Neural cell (in vitro differentiated cells): Measurements from ENCODE around the gene C16orf74. TPM values are rescaled to one million over a fixed set of nuclear protein-coding genes. Genes with fewer than 3 reads are reported as not detected.

Experiments used
- H2AFZ ChIP-seq: fragments of 200-600, 300-800 bp; sonication (generic), shearing (Covaris generic); 2 replicates; pipeline ENCODE4 v1.6.0; 2014; ENCODE audit warnings: low read depth, mild to moderate bottlenecking, antibody characterized with exemption, low read length, moderate library complexity
- H3F3A ChIP-seq: fragments of 200-600 bp; shearing (Covaris generic); 2 replicates; pipeline ENCODE4 v1.6.1; 2016; ENCODE audit warnings: mild to moderate bottlenecking, moderate library complexity, mixed read lengths, antibody characterized with exemption, low read length; ENCODE audit not compliant: insufficient read depth, poor library complexity, severe bottlenecking
- H3K27ac ChIP-seq: fragments of 200-600, 300-800 bp; sonication (generic), shearing (Covaris generic); 2 replicates; pipeline ENCODE4 v1.5.1; 2014; ENCODE audit warnings: mild to moderate bottlenecking, low read length, moderate library complexity
- H3K27me3 ChIP-seq: fragments of 300-800, 200-600 bp; sonication (generic), shearing (Covaris generic); 2 replicates; pipeline ENCODE4 v1.6.0; 2014; ENCODE audit warnings: mild to moderate bottlenecking, low read depth, low read length, moderate library complexity; ENCODE audit not compliant: insufficient read depth
- H3K36me3 ChIP-seq: fragments of 300-800, 200-600 bp; sonication (generic), shearing (Covaris generic); 2 replicates; pipeline ENCODE4 v1.5.1; 2014; ENCODE audit warnings: mild to moderate bottlenecking, antibody characterized with exemption, low read length, moderate library complexity; ENCODE audit not compliant: insufficient read depth
- H3K4me2 ChIP-seq: fragments of 300-800, 200-600 bp; sonication (generic), shearing (Covaris generic); 2 replicates; pipeline ENCODE4 v1.6.0; 2014; ENCODE audit warnings: mild to moderate bottlenecking, low read length
- H3K4me3 ChIP-seq: fragments of 300-800, 200-600 bp; sonication (generic), shearing (Covaris generic); 2 replicates; pipeline ENCODE4 v1.5.1; 2014; ENCODE audit warnings: mild to moderate bottlenecking, low read length, moderate library complexity
- H3K79me2 ChIP-seq: fragments of 200-600 bp; shearing (Covaris generic); replicated peaks from 2 replicates; pipeline ENCODE4 v1.6.0; 2014; ENCODE audit warnings: mild to moderate bottlenecking, low read length, moderate library complexity; ENCODE audit not compliant: insufficient read depth
- H3K9ac ChIP-seq: fragments of 300-800, 200-600 bp; sonication (generic), shearing (Covaris generic); 2 replicates; pipeline ENCODE4 v1.6.1; 2016; ENCODE audit warnings: mild to moderate bottlenecking, low read length, mixed read lengths
- H3K9me2 ChIP-seq: fragments of 200-600 bp; shearing (Covaris generic); 2 replicates; pipeline ENCODE4 v1.6.1; 2016; ENCODE audit warnings: mild to moderate bottlenecking, low read length, mixed read lengths; ENCODE audit not compliant: insufficient read depth
- H3K9me3 ChIP-seq: fragments of 200-600, 300-800 bp; sonication (generic), shearing (Covaris generic); 2 replicates; pipeline ENCODE4 v1.6.1; 2016; ENCODE audit warnings: mild to moderate bottlenecking, mixed run types, low read length, moderate library complexity, mixed read lengths
- H4K20me1 ChIP-seq: fragments of 200-600 bp; shearing (Covaris generic); 2 replicates; pipeline ENCODE4 v1.6.1; 2016; ENCODE audit warnings: mild to moderate bottlenecking, mixed run types; ENCODE audit not compliant: insufficient read depth
- CTCF ChIP-seq: fragments of 450-650 bp; IDR thresholded peaks from 2 replicates; pipeline ENCODE4 v1.5.1; 2014; ENCODE audit warnings: antibody characterized with exemption, mild to moderate bottlenecking, moderate library complexity; ENCODE audit not compliant: poor library complexity, severe bottlenecking
- EP300 ChIP-seq: fragments of 450-650 bp; conservative IDR thresholded peaks from 2 replicates; pipeline ENCODE4 v1.6.1; 2014; ENCODE audit warnings: antibody characterized with exemption, mild to moderate bottlenecking, moderate library complexity; ENCODE audit not compliant: poor library complexity, severe bottlenecking
- EZH2 ChIP-seq: fragments of 200-600, 300-800 bp; shearing (Covaris generic), sonication (generic); IDR thresholded peaks from 2 replicates; pipeline ENCODE4 v1.6.1; 2014; ENCODE audit warnings: antibody characterized with exemption, low read length, borderline replicate concordance, mild to moderate bottlenecking; ENCODE audit not compliant: insufficient read depth, poor library complexity, severe bottlenecking
- MXI1 ChIP-seq: fragments of 450-650 bp; conservative IDR thresholded peaks from 2 replicates; pipeline ENCODE4 v1.6.1; 2014; ENCODE audit warnings: antibody characterized with exemption, mild to moderate bottlenecking; ENCODE audit not compliant: poor library complexity, severe bottlenecking
- POLR2AphosphoS5 ChIP-seq: IDR thresholded peaks from 2 replicates; pipeline ENCODE4 v1.6.1; 2012
- RAD21 ChIP-seq: fragments of 450-650 bp; conservative IDR thresholded peaks from 2 replicates; pipeline ENCODE4 v1.6.1; 2014; ENCODE audit warnings: antibody characterized with exemption, mild to moderate bottlenecking, moderate library complexity
- SMC3 ChIP-seq: fragments of 450-650 bp; conservative IDR thresholded peaks from 2 replicates; pipeline ENCODE4 v1.6.1; 2014; ENCODE audit warnings: antibody characterized with exemption, mild to moderate bottlenecking, moderate library complexity; ENCODE audit not compliant: poor library complexity
- TAF1 ChIP-seq: IDR thresholded peaks from 2 replicates; pipeline ENCODE4 v1.6.1; 2012; ENCODE audit warnings: low read depth
- polyA plus RNA-seq: library from polyadenylated mRNA; depleted of rRNA; stranded (reverse); fragments of >200 nt; gene quantifications from 2 replicates; pipeline ENCODE4 v1.2.3, GENCODE V29; 2014
- TF ChIP-seq, protein P1 (sequence below): IDR thresholded peaks from 2 replicates; pipeline ENCODE4 v1.6.1; 2012; ENCODE audit warnings: borderline replicate concordance

Gene C16orf74
- polyA plus RNA-seq, 1 donor from 2014 or later = not detected

- Histone ChIP-seq H3F3A (no peaks in the 10 kb centered on the region), H3K9me3 (no peaks in the 10 kb centered on the region), H3K4me2 (no peak overlapping the region), H3K27ac (no peak overlapping the region), H3K27me3 (no peaks in the 10 kb centered on the region), H3K36me3 (no peaks in the 10 kb centered on the region), H3K4me3 (no peak overlapping the region), H3K9ac (no peak overlapping the region), H3K79me2 (no peaks in the 10 kb centered on the region), H3K9me2 (no peaks in the 10 kb centered on the region), H2AFZ (no peak overlapping the region), H4K20me1 (no peaks in the 10 kb centered on the region)
- no peak for TF ChIP-seq CTCF
- TF ChIP-seq RAD21 = no peak
- TF ChIP-seq EZH2 = no peak
- TF ChIP-seq SMC3 = no peak
- TF ChIP-seq, protein P1, sequence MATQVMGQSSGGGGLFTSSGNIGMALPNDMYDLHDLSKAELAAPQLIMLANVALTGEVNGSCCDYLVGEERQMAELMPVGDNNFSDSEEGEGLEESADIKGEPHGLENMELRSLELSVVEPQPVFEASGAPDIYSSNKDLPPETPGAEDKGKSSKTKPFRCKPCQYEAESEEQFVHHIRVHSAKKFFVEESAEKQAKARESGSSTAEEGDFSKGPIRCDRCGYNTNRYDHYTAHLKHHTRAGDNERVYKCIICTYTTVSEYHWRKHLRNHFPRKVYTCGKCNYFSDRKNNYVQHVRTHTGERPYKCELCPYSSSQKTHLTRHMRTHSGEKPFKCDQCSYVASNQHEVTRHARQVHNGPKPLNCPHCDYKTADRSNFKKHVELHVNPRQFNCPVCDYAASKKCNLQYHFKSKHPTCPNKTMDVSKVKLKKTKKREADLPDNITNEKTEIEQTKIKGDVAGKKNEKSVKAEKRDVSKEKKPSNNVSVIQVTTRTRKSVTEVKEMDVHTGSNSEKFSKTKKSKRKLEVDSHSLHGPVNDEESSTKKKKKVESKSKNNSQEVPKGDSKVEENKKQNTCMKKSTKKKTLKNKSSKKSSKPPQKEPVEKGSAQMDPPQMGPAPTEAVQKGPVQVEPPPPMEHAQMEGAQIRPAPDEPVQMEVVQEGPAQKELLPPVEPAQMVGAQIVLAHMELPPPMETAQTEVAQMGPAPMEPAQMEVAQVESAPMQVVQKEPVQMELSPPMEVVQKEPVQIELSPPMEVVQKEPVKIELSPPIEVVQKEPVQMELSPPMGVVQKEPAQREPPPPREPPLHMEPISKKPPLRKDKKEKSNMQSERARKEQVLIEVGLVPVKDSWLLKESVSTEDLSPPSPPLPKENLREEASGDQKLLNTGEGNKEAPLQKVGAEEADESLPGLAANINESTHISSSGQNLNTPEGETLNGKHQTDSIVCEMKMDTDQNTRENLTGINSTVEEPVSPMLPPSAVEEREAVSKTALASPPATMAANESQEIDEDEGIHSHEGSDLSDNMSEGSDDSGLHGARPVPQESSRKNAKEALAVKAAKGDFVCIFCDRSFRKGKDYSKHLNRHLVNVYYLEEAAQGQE = no peak
- TF ChIP-seq POLR2AphosphoS5 = no peak
- TF ChIP-seq TAF1 = no peak
- TF ChIP-seq MXI1 = no peak
- TF ChIP-seq EP300 = no peak
These were observed 33.9 kb upstream of the C16orf74 start for GRCh38 chr16:85784813-85785212.

DNA sequence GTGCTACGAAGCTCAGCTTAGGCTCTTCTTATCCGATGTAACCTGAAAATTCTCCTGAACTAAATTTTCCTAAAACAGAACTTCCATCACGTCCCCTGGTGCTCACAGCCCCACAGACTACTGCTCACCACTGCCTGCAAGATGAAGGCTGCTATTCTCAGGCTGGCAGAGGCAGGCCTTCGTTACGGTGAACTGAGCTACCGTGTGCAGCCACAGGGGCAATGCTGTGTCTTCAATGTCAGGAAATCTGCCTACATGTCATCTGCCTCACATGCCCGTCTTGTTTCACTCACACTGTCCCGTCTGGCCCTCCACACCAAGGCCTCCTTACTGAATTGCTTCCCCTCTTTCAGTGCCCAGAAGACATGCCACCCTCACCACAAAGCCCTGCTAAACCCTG is 32.5 kb upstream of the C16orf74 start:
- Histone ChIP-seq H3F3A (no peaks in the 10 kb centered on the region), H3K36me3 (no peaks in the 10 kb centered on the region), H3K4me3 (no peak overlapping the region), H2AFZ (no peak overlapping the region), H3K9me3 (no peaks in the 10 kb centered on the region), H3K9me2 (no peaks in the 10 kb centered on the region), H3K9ac (no peak overlapping the region), H3K27me3 (no peaks in the 10 kb centered on the region), H3K79me2 (no peaks in the 10 kb centered on the region), H3K4me2 (no peak overlapping the region), H4K20me1 (no peaks in the 10 kb centered on the region), H3K27ac (no peak overlapping the region)
- TF ChIP-seq TAF1 (no peak), MXI1 (no peak), SMC3 (no peak), EZH2 (no peak), CTCF (no peak), POLR2AphosphoS5 (no peak), RAD21 (no peak), EP300 (no peak)
- TF ChIP-seq, protein P1 = no peak
